ENCODE measurements around the gene TTLL10. TPM values are rescaled to one million over a fixed set of nuclear protein-coding genes. Genes with fewer than 3 reads are reported as not detected.

TTLL10 gene
- polyA plus RNA-seq, 2 of the 4 experiments (the other 2 are of a cell fraction) = not detected

GRCh38 chr1:1232208-1232795 is 58.6 kb downstream of the TTLL10 start, which contains the start of gene B3GALT6 (continued):
- TF ChIP-seq CHD4 (IDR thresholded peaks at IDR 0.05; ENCODE audit: borderline replicate concordance) (no peak), HOXB13 (CRISPR knock-in tag; IDR thresholded peaks at IDR 0.05; ENCODE audit: low read depth) (0 out of 2 replicates have a peak, but pooled peaks have one; percentile 60), RNF2 (IDR thresholded peaks at IDR 0.05; ENCODE audit: borderline replicate concordance, low read depth) (no peak), NFE2L2 (conservative IDR thresholded peaks at IDR 0.05; ENCODE audit: low read length) (no peak), EP300 (IDR thresholded peaks at IDR 0.05) (no peak), MAFK (IDR thresholded peaks at IDR 0.05; ENCODE audit: partially characterized antibody) (no peak), EHMT2 (IDR thresholded peaks at IDR 0.05; ENCODE audit: low read depth) (no peak), HDAC2 (IDR thresholded peaks at IDR 0.05) (no peak), RARB (CRISPR knock-in tag; IDR thresholded peaks at IDR 0.05) (no peak), ZC3H11A (IDR thresholded peaks at IDR 0.05) (no peak), KDM1A (IDR thresholded peaks at IDR 0.05; ENCODE audit: low read depth) (no peak), ESRRA (IDR thresholded peaks at IDR 0.05; ENCODE audit: borderline replicate concordance, low read length) (no peak)

- FAIRE-seq = no peak
- ChIA-PET POLR2A (no interaction called here), CTCF (no interaction called here)
- Histone ChIP-seq H3K9me3 (no peaks in the 10 kb centered on the region), H3K4me1 (peaks cover 31% of the 10 kb centered on the region), H3K4me3 (peak overlapping the region; percentile 52), H3K27ac (peak overlapping the region; percentile 94 to 98), H3K4me2 (peak overlapping the region; percentile 81)
- no peak for TF ChIP-seq JUN (IDR thresholded peaks at IDR 0.05)
- no peak for TF ChIP-seq HEYL (CRISPR knock-in tag; IDR thresholded peaks at IDR 0.05)
- no peak for TF ChIP-seq ESRRA (IDR thresholded peaks at IDR 0.05; ENCODE audit: borderline replicate concordance, low read length)
- TF ChIP-seq PHF8 (IDR thresholded peaks at IDR 0.05; ENCODE audit: borderline replicate concordance, low read depth) = no peak
- WGBS (ENCODE audit: missing lambda C conversion rate) = 98% methylated on average over 22 of the region's 98 CpGs
- DNase-seq (ENCODE audit: low read depth in 1 of 2, low spot score in 1 of 2) = no peak
- ATAC-seq = no peak
These were observed 59.3 kb downstream of the TTLL10 start for GRCh38 chr1:1232796-1233566.

- WGBS (ENCODE audit: missing lambda C conversion rate) = 97% methylated on average over 15 of the region's 15 CpGs
- Histone ChIP-seq H3K4me1 (peaks cover 36% of the 10 kb centered on the region), H3K4me3 (peak overlapping the region; percentile 52; the same call in 1 of the 3 replicates), H3K4me2 (peak overlapping the region; percentile 81), H3K27ac (no peak overlapping the region), H3K9me3 (no peaks in the 10 kb centered on the region)
- no peak for TF ChIP-seq HOXB5 (CRISPR knock-in tag; IDR thresholded peaks at IDR 0.05)
- TF ChIP-seq EP300 (IDR thresholded peaks at IDR 0.05) = no peak
- TF ChIP-seq HMGXB4 (CRISPR knock-in tag; IDR thresholded peaks at IDR 0.05; ENCODE audit: borderline replicate concordance) = no peak
- TF ChIP-seq TP53 (CRISPR knock-in tag; IDR thresholded peaks at IDR 0.05) = no peak
- TF ChIP-seq HOXA7 (CRISPR knock-in tag; IDR thresholded peaks at IDR 0.05) = no peak
- TF ChIP-seq ATOH8 (CRISPR knock-in tag; IDR thresholded peaks at IDR 0.05; ENCODE audit: low read depth) = no peak
- TF ChIP-seq HEYL (CRISPR knock-in tag; IDR thresholded peaks at IDR 0.05) = no peak
- TF ChIP-seq CBX2 (IDR thresholded peaks at IDR 0.05; ENCODE audit: borderline replicate concordance, low read depth) = no peak
- TF ChIP-seq REST (IDR thresholded peaks at IDR 0.05) = no peak
- no peak for TF ChIP-seq FOSL2 (IDR thresholded peaks at IDR 0.05)
- no peak for TF ChIP-seq FOSL2 (CRISPR knock-in tag; IDR thresholded peaks at IDR 0.05)
- TF ChIP-seq ZFP36 (IDR thresholded peaks at IDR 0.05; ENCODE audit: borderline replicate concordance, partially characterized antibody) = no peak
- TF ChIP-seq CEBPB (IDR thresholded peaks at IDR 0.05) = no peak
- no peak for TF ChIP-seq RAD21 (conservative IDR thresholded peaks at IDR 0.05 in 1 of 2, IDR thresholded peaks at IDR 0.05 in 1 of 2)
- TF ChIP-seq ELK1 (IDR thresholded peaks at IDR 0.05; ENCODE audit: low read depth, low read length) = no peak
- ATAC-seq (no peak), DNase-seq (ENCODE audit: low read depth in 1 of 2, low spot score in 1 of 2) (no peak), FAIRE-seq (no peak)
- ChIA-PET CTCF (interaction anchor here (9.4 kb wide), 1 partner anchor 112 kb away, joined by 46 read pairs; no protein-coding TSS in a partner anchor), POLR2A (no interaction called here)
These were observed 59.9 kb downstream of the TTLL10 start for GRCh38 chr1:1233567-1233892.
